GM12878 (cell line): ENCODE measurements around the gene MAN2B2. TPM values are rescaled to one million over a fixed set of nuclear protein-coding genes. Genes with fewer than 3 reads are reported as not detected.

Experiments used
- ATAC-seq: fragments of 200-7000 bp; cut with Tn5 transposase; 3 replicates; pipeline ENCODE4 v1.9.1; 2020; ENCODE audit warnings: mild to moderate bottlenecking, moderate library complexity
- BruUV-seq: library from RNA; stranded (reverse); fragments of 400-500 nt; replicated peaks from 2 replicates; lab custom pipeline; 2021; lab: Mats Ljungman, UMichigan
- CTCF ChIA-PET: fragments of 300-600 bp; sonication (Branson Sonifier 250); formaldehyde crosslinking; extraction: SDS; loops from one replicate; lab custom pipeline; 2021; ENCODE audit warnings: inconsistent platforms; lab: Yijun Ruan, JAX
- POLR2A ChIA-PET: fragments of 350-600 bp; formaldehyde crosslinking; extraction: SDS; loops from one replicate; lab custom pipeline; 2021; ENCODE audit warnings: inconsistent platforms; lab: Charles Lee
- RAD21 ChIA-PET: fragments of 300-600 bp; sonication (Branson Sonifier 250); formaldehyde crosslinking; loops from one replicate; lab custom pipeline; 2023; ENCODE audit warnings: antibody characterized with exemption; ENCODE audit not compliant: unreplicated experiment; lab: Charles Lee
- SMC1A ChIA-PET: fragments of 300-600 bp; sonication (Branson Sonifier 250); formaldehyde crosslinking; loops from one replicate; lab custom pipeline; 2023; ENCODE audit not compliant: unreplicated experiment, uncharacterized antibody; lab: Charles Lee
- DNase-seq: peaks from one replicate; pipeline ENCODE4 v3.0.0-alpha.2; 2011; ENCODE audit warnings: low read depth, low spot score
- FAIRE-seq: peaks from 3 replicates; lab custom pipeline; 2011; peaks lifted over from hg19 to GRCh38; lab: Jason Lieb, UNC
- H2AFZ ChIP-seq: 2 replicates; pipeline ENCODE4 v1.6.0; 2011; ENCODE audit warnings: low read depth, low read length, control low read depth; ENCODE audit not compliant: control insufficient read depth
- H3K27ac ChIP-seq: 2 replicates; pipeline ENCODE4 v1.5.1; 2011; ENCODE audit warnings: control low read depth; ENCODE audit not compliant: control insufficient read depth, insufficient read depth
- H3K27me3 ChIP-seq, 2 experiments: replicated peaks in 1 of 2; 2 replicates each; pipeline versions ENCODE4 v1.6.0 to v1.6.1; 2011; ENCODE audit warnings: low read length in 1 of 2; ENCODE audit not compliant: control insufficient read depth in 2 of 2, insufficient read depth in 2 of 2
- H3K36me3 ChIP-seq, 2 experiments: 2 replicates each; pipeline ENCODE4 v1.5.1; 2011; ENCODE audit warnings: low read length in 1 of 2; ENCODE audit not compliant: control insufficient read depth in 2 of 2, insufficient read depth in 2 of 2
- H3K4me1 ChIP-seq: 2 replicates; pipeline ENCODE4 v1.6.1; 2011; ENCODE audit warnings: mild to moderate bottlenecking, low read length, moderate library complexity, mixed read lengths; ENCODE audit not compliant: control insufficient read depth, insufficient read depth
- H3K4me2 ChIP-seq: 2 replicates; pipeline ENCODE4 v1.6.0; 2011; ENCODE audit warnings: control low read depth; ENCODE audit not compliant: control insufficient read depth, insufficient read depth
- H3K4me3 ChIP-seq: fragments of 200-600 bp; sonication (generic); 2 replicates; pipeline ENCODE4 v1.5.1; 2016
- H3K79me2 ChIP-seq: 2 replicates; pipeline ENCODE4 v1.6.0; 2011; ENCODE audit warnings: low read length; ENCODE audit not compliant: control insufficient read depth, insufficient read depth
- H3K9ac ChIP-seq: 2 replicates; pipeline ENCODE4 v1.8.0; 2011; ENCODE audit warnings: low read length, control low read depth, mixed read lengths; ENCODE audit not compliant: control insufficient read depth, insufficient read depth
- H3K9me3 ChIP-seq: replicated peaks from 3 replicates; pipeline ENCODE4 v1.5.1; 2011; ENCODE audit warnings: mild to moderate bottlenecking, low read length; ENCODE audit not compliant: control insufficient read depth, insufficient read depth
- H4K20me1 ChIP-seq: 2 replicates; pipeline ENCODE4 v1.6.0; 2011; ENCODE audit not compliant: control insufficient read depth, insufficient read depth
- ATF2 ChIP-seq: IDR thresholded peaks from 2 replicates; pipeline ENCODE4 v1.6.1; 2012; ENCODE audit warnings: low read length, inconsistent platforms
- ATF7 ChIP-seq: fragments of 450-650 bp; IDR thresholded peaks from 2 replicates; pipeline ENCODE4 v1.6.1; 2016; ENCODE audit warnings: low read depth, mild to moderate bottlenecking
- E2F4 ChIP-seq: IDR thresholded peaks from 2 replicates; pipeline ENCODE4 v1.6.1; 2012; ENCODE audit warnings: low read depth, low read length, improper control_type of control experiment
- HDGF ChIP-seq: fragments of 450-650 bp; IDR thresholded peaks from 2 replicates; pipeline ENCODE4 v1.6.1; 2016; ENCODE audit warnings: antibody characterized with exemption
- MLLT1 ChIP-seq: fragments of 450-650 bp; IDR thresholded peaks from 2 replicates; pipeline ENCODE4 v1.6.1; 2016; ENCODE audit warnings: mild to moderate bottlenecking
- MYC ChIP-seq: IDR thresholded peaks from 2 replicates; pipeline ENCODE4 v1.6.1; 2011; ENCODE audit warnings: mild to moderate bottlenecking, low read length, moderate library complexity, inconsistent platforms; ENCODE audit not compliant: insufficient read depth, insufficient replicate concordance, insufficient read length, severe bottlenecking
- NBN ChIP-seq: fragments of 450-650 bp; IDR thresholded peaks from 2 replicates; pipeline ENCODE4 v1.6.1; 2016
- PKNOX1 ChIP-seq: fragments of 450-650 bp; IDR thresholded peaks from 2 replicates; pipeline ENCODE4 v1.6.1; 2016; ENCODE audit warnings: mild to moderate bottlenecking
- RAD51 ChIP-seq: fragments of 450-650 bp; IDR thresholded peaks from 2 replicates; pipeline ENCODE4 v1.6.1; 2016; ENCODE audit warnings: moderate library complexity, mild to moderate bottlenecking, inconsistent platforms
- RB1 ChIP-seq: fragments of 450-650 bp; formaldehyde crosslinking; IDR thresholded peaks from 2 replicates; pipeline ENCODE4 v1.6.1; 2017; ENCODE audit warnings: mild to moderate bottlenecking, borderline replicate concordance
- SP1 ChIP-seq: IDR thresholded peaks from one replicate; pipeline ENCODE4 v1.6.1; 2011; ENCODE audit warnings: low read depth, low read length
- STAT1 ChIP-seq: fragments of 450-650 bp; conservative IDR thresholded peaks from 2 replicates; pipeline ENCODE4 v1.6.1; 2014; ENCODE audit warnings: antibody characterized with exemption, mild to moderate bottlenecking
- TARDBP ChIP-seq: IDR thresholded peaks from 2 replicates; pipeline ENCODE4 v1.6.1; 2016; ENCODE audit warnings: borderline replicate concordance
- TBL1XR1 ChIP-seq: IDR thresholded peaks from 2 replicates; pipeline ENCODE4 v1.6.1; 2012; ENCODE audit warnings: low read depth, low read length, improper control_type of control experiment
- TCF3 ChIP-seq: IDR thresholded peaks from 2 replicates; pipeline ENCODE4 v1.6.1; 2012; ENCODE audit warnings: low read depth, mild to moderate bottlenecking, low read length, borderline replicate concordance; ENCODE audit not compliant: insufficient read depth
- WGBS: methylation state at CpG from one replicate; pipeline ENCODE4 v1.1.6; 2016; ENCODE audit warnings: low lambda C conversion rate; ENCODE audit not compliant: insufficient replicate concordance, insufficient coverage; ENCODE audit errors: missing lambda C conversion rate; 5-methylcytosine and 5-hydroxymethylcytosine counted together
- in situ Hi-C: fragments of 300-500 bp; cut with MboI; formaldehyde crosslinking; loops from 9 replicates; pipeline ENCODE4 v1.14.3; 2018; ENCODE audit warnings: mixed read lengths
- intact Hi-C: fragments of 100-400 bp; cut with micrococcal nuclease; formaldehyde crosslinking; loops from one replicate; pipeline ENCODE4 v1.14.2; 2022; ENCODE audit not compliant: unreplicated experiment
- polyA plus RNA-seq, 11 experiments: library from polyadenylated mRNA; depleted of rRNA in 4 of 11; unstranded in 6 of 11; stranded (reverse) in 5 of 11; fragments of >200 nt; fragmentation: Nextera tagmentation in 4 of 11; fragmentation: Illumina TruSeq in 1 of 11; extraction: Ambion mirVana in 4 of 11; extraction: Trizol in 1 of 11; gene quantifications; 1 replicate in 1 of 11; 2 replicates in 10 of 11; pipeline versions ENCODE4 v1.2.1 to v1.2.3, GENCODE V29; 2011 to 2016; ENCODE audit warnings: inconsistent platforms in 2 of 11, missing spikeins in 2 of 11, low read depth in 1 of 11
- total RNA-seq, 4 experiments: library from RNA; depleted of rRNA in 3 of 4; stranded (reverse); fragments of >200 nt in 3 of 4; fragmentation: Illumina TruSeq in 1 of 4; extraction: Trizol in 1 of 4; gene quantifications; 2 replicates each; pipeline versions ENCODE4 v1.2.1 to v1.2.3, GENCODE V29; 2013 to 2021

MAN2B2 gene
- total and polyA plus RNA-seq, 10 of the 15 experiments (the other 5 are each of a cell fraction or from before 2014, with no cell fraction given), result 0.47 to 14.5 (median 7.0) TPM

GRCh38 chr4:6613676-6614651 lies 39.0 kb downstream of the MAN2B2 start:
- FAIRE-seq (no peak), ATAC-seq (no peak), DNase-seq (no peak)
- Histone ChIP-seq H4K20me1 (no peaks in the 10 kb centered on the region), H3K9ac (no peak overlapping the region), H2AFZ (no peak overlapping the region), H3K9me3 (no peaks in the 10 kb centered on the region; the same call in 2 of the 3 replicates), H3K36me3 (peaks cover 6 to 9% of the 10 kb centered on the region in 2 experiments), H3K4me1 (no peaks in the 10 kb centered on the region), H3K4me3 (no peak overlapping the region), H3K27ac (no peak overlapping the region), H3K79me2 (no peaks in the 10 kb centered on the region), H3K4me2 (no peak overlapping the region), H3K27me3 (no peaks in the 10 kb centered on the region)
- WGBS, result 88% methylated on average over 15 of the region's 17 CpGs
- BruUV-seq, result no TSS peak
- intact Hi-C loops (no loop called here), in situ Hi-C loops (no loop called here)
- ChIA-PET RAD21 (no interaction called here), POLR2A (no interaction called here), CTCF (interaction anchor here (0.7 kb wide), 1 partner anchor 23 kb away, joined by 3 read pairs; no protein-coding TSS in a partner anchor), SMC1A (interaction anchor here (0.6 kb wide), 1 partner anchor 25 kb away, joined by 3 read pairs; no protein-coding TSS in a partner anchor)
- TF ChIP-seq MYC (no peak), HDGF (no peak), SP1 (no peak), MLLT1 (no peak), ATF7 (no peak), PKNOX1 (no peak), RAD51 (no peak), TCF3 (no peak), STAT1 (no peak), ATF2 (no peak), TARDBP (no peak), TBL1XR1 (no peak), NBN (no peak), RB1 (no peak), E2F4 (no peak)
